ENCODE measurements around the gene GFOD2. TPM values are rescaled to one million over a fixed set of nuclear protein-coding genes. Genes with fewer than 3 reads are reported as not detected.

The GFOD2 gene
- total RNA-seq, 5 donors from 2014 or later (not counting 1 experiment from before 2014, with no cell fraction given), result 8.5 to 23.2 (median 16.7) TPM

DNA sequence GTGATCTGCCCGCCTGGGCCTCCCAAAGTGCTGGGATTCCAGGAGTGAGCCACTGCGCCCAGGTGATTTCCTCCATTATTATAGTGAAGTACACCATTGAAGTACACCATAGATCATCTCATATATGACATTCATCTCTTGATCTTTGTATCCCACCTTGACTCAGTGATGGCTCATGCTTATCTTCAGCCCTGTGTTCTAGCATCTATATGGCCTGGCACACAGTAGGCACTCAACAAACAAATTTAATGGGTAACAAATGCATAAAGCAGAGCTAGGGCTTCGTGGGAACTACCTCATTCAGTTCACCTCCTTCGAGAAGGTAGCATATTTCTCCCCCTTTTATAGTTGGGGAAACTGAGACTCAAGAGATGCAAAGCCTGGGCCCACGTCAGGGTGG lies 53.5 kb downstream of the GFOD2 start:
- no peaks in the 10 kb centered on the region for H3K27me3 ChIP-seq (replicated peaks in 1 of 2; ENCODE audit: control insufficient read depth in 2 of 2, extremely low read depth in 1 of 2, insufficient read depth in 2 of 2, low read length in 1 of 2)
- peaks cover 5 to 41% of the 10 kb centered on the region in 2 experiments for H3K4me1 ChIP-seq (ENCODE audit: control insufficient read depth in 1 of 2, extremely low read depth in 1 of 2, insufficient read depth in 2 of 2, low read length in 2 of 2)
- CTCF ChIA-PET, result no interaction called here
- no peaks in the 10 kb centered on the region for H3K9me3 ChIP-seq
- no peak for ATAC-seq (replicated peaks in 1 of 4)
- Mint-ChIP-seq H3K36me3 (no peaks in the 10 kb centered on the region), H3K4me1 (peaks cover 17 to 43% (median 25%) of the 10 kb centered on the region in 3 donors), H3K27me3 (no peaks in the 10 kb centered on the region), H3K9me3 (no peaks in the 10 kb centered on the region), H3K4me3 (peak overlapping the region; percentile 64 to 87 (median 74)), H3K27ac (no peak overlapping the region)
- H3K36me3 ChIP-seq (ENCODE audit: control insufficient read depth in 2 of 2, extremely low read depth in 1 of 2, insufficient read depth in 1 of 2, low read length in 1 of 2), result no peaks in the 10 kb centered on the region
- H3K4me3 ChIP-seq (ENCODE audit: control insufficient read depth in 1 of 2, extremely low read depth in 1 of 2, low read length in 1 of 2), result peak overlapping the region; percentile 25 to 63
- no peak for DNase-seq
- WGBS (ENCODE audit: insufficient coverage), result no CpG with 5 or more reads among the region's 5 CpGs
- no peak overlapping the region for H3K27ac ChIP-seq (ENCODE audit: low read length)
- POLR2A ChIA-PET, result interaction anchor here in 1 of 2 donors (0.9 kb wide), 1 partner anchor 183 kb away, joined by 3 read pairs; no protein-coding TSS in a partner anchor

DNA sequence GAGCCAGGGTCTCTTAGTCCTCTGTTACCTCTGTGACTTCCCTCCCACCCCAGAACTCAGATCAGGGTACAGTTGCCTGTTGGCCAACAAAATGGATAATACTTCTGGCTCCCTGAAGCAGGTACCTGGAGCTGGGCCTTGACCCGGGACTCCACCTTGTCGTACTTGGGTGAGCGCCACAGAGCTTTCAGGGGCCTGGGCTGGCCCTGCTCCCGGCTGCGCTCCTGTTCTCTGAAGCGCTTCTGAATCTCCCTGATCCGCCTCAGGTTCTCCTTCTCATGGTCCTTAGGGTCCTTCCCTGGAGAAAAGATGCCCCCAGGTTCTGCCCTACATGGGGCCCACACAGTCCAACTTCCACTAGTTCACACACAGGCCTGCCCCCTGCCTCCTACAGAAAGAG lies 54.2 kb downstream of the GFOD2 start:
- ChIA-PET POLR2A (no interaction called here), CTCF (no interaction called here)
- Histone ChIP-seq H3K9me3 (no peaks in the 10 kb centered on the region), H3K27ac (ENCODE audit: low read length) (no peak overlapping the region), H3K36me3 (ENCODE audit: control insufficient read depth in 2 of 2, extremely low read depth in 1 of 2, insufficient read depth in 1 of 2, low read length in 1 of 2) (no peaks in the 10 kb centered on the region), H3K4me3 (ENCODE audit: control insufficient read depth in 1 of 2, extremely low read depth in 1 of 2, low read length in 1 of 2) (no peak overlapping the region), H3K4me1 (ENCODE audit: control insufficient read depth in 1 of 2, extremely low read depth in 1 of 2, insufficient read depth in 2 of 2, low read length in 2 of 2) (peaks cover 5 to 41% of the 10 kb centered on the region in 2 experiments), H3K27me3 (replicated peaks in 1 of 2; ENCODE audit: control insufficient read depth in 2 of 2, extremely low read depth in 1 of 2, insufficient read depth in 2 of 2, low read length in 1 of 2) (no peaks in the 10 kb centered on the region)
- Mint-ChIP-seq H3K4me1 (peaks cover 17 to 43% (median 25%) of the 10 kb centered on the region in 3 donors), H3K27ac (no peak overlapping the region), H3K4me3 (peak overlapping the region in 2 of 3 donors; percentile 34 to 74), H3K27me3 (no peaks in the 10 kb centered on the region), H3K36me3 (no peaks in the 10 kb centered on the region), H3K9me3 (no peaks in the 10 kb centered on the region)
- 98% methylated on average over 7 of the region's 7 CpGs for WGBS (ENCODE audit: insufficient coverage)
- ATAC-seq (replicated peaks in 1 of 4) (no peak), DNase-seq (no peak)

- ChIA-PET POLR2A (no interaction called here), CTCF (interaction anchor here (0.5 to 0.6 kb wide), 2 partner anchors 68 to 366 kb away, joined by 3 read pairs; no protein-coding TSS in a partner anchor)
- H3K27ac Mint-ChIP-seq, result peak overlapping the region; percentile 1 to 34
- H3K4me1 ChIP-seq (ENCODE audit: control insufficient read depth in 1 of 2, extremely low read depth in 1 of 2, insufficient read depth in 2 of 2, low read length in 2 of 2), result peaks cover 5 to 46% of the 10 kb centered on the region in 2 experiments
- H3K4me3 Mint-ChIP-seq, result peak overlapping the region in 1 of 3 donors; percentile 5
- DNase-seq (no peak), ATAC-seq (replicated peaks in 1 of 4) (no peak)
- peaks cover 23 to 48% (median 25%) of the 10 kb centered on the region in 3 donors for H3K4me1 Mint-ChIP-seq
- no peak overlapping the region for H3K27ac ChIP-seq (ENCODE audit: low read length)
- no peaks in the 10 kb centered on the region for H3K36me3 ChIP-seq (ENCODE audit: control insufficient read depth in 2 of 2, extremely low read depth in 1 of 2, insufficient read depth in 1 of 2, low read length in 1 of 2)
- no peaks in the 10 kb centered on the region for H3K36me3 Mint-ChIP-seq
- no peaks in the 10 kb centered on the region for H3K27me3 ChIP-seq (replicated peaks in 1 of 2; ENCODE audit: control insufficient read depth in 2 of 2, extremely low read depth in 1 of 2, insufficient read depth in 2 of 2, low read length in 1 of 2)
- WGBS (ENCODE audit: insufficient coverage), result 85% methylated on average over 4 of the region's 4 CpGs
- no peak overlapping the region for H3K4me3 ChIP-seq (ENCODE audit: control insufficient read depth in 1 of 2, extremely low read depth in 1 of 2, low read length in 1 of 2)
- H3K9me3 Mint-ChIP-seq, result no peaks in the 10 kb centered on the region
- no peaks in the 10 kb centered on the region for H3K9me3 ChIP-seq
- no peaks in the 10 kb centered on the region for H3K27me3 Mint-ChIP-seq
Measured at GRCh38 chr16:67664258-67664657, 54.9 kb downstream of the GFOD2 start.

GRCh38 chr16:67663877-67664222 lies 55.3 kb downstream of the GFOD2 start:
- peaks cover 8 to 50% of the 10 kb centered on the region in 2 experiments for H3K4me1 ChIP-seq (ENCODE audit: control insufficient read depth in 1 of 2, extremely low read depth in 1 of 2, insufficient read depth in 2 of 2, low read length in 2 of 2)
- no peak overlapping the region for H3K4me3 ChIP-seq (ENCODE audit: control insufficient read depth in 1 of 2, extremely low read depth in 1 of 2, low read length in 1 of 2)
- ChIA-PET CTCF (interaction anchor here (0.5 to 0.6 kb wide), 2 partner anchors 68 to 366 kb away, joined by 3 read pairs; no protein-coding TSS in a partner anchor), POLR2A (no interaction called here)
- ATAC-seq (replicated peaks in 1 of 4) (no peak), DNase-seq (no peak)
- no peaks in the 10 kb centered on the region for H3K27me3 ChIP-seq (replicated peaks in 1 of 2; ENCODE audit: control insufficient read depth in 2 of 2, extremely low read depth in 1 of 2, insufficient read depth in 2 of 2, low read length in 1 of 2)
- no peak overlapping the region for H3K27ac ChIP-seq (ENCODE audit: low read length)
- Mint-ChIP-seq H3K36me3 (no peaks in the 10 kb centered on the region), H3K9me3 (no peaks in the 10 kb centered on the region), H3K27me3 (no peaks in the 10 kb centered on the region), H3K4me3 (no peak overlapping the region), H3K4me1 (peaks cover 27 to 49% (median 28%) of the 10 kb centered on the region in 3 donors), H3K27ac (peak overlapping the region in 1 of 2 donors; percentile 1)
- H3K36me3 ChIP-seq (ENCODE audit: control insufficient read depth in 2 of 2, extremely low read depth in 1 of 2, insufficient read depth in 1 of 2, low read length in 1 of 2), result no peaks in the 10 kb centered on the region
- no peaks in the 10 kb centered on the region for H3K9me3 ChIP-seq
- 88% methylated on average over 4 of the region's 6 CpGs for WGBS (ENCODE audit: insufficient coverage)

GRCh38 chr16:67663151-67663876 lies 55.8 kb downstream of the GFOD2 start:
- ChIA-PET CTCF (interaction anchor here (0.5 to 0.6 kb wide), 2 partner anchors 67 to 365 kb away, joined by 3 read pairs; no protein-coding TSS in a partner anchor), POLR2A (no interaction called here)
- H3K9me3 Mint-ChIP-seq, result no peaks in the 10 kb centered on the region
- H3K4me1 Mint-ChIP-seq, result peaks cover 30 to 48% (median 30%) of the 10 kb centered on the region in 3 donors
- no peak for ATAC-seq (replicated peaks in 1 of 4)
- peaks cover 10 to 54% of the 10 kb centered on the region in 2 experiments for H3K4me1 ChIP-seq (ENCODE audit: control insufficient read depth in 1 of 2, extremely low read depth in 1 of 2, insufficient read depth in 2 of 2, low read length in 2 of 2)
- no peak overlapping the region for H3K4me3 ChIP-seq (ENCODE audit: control insufficient read depth in 1 of 2, extremely low read depth in 1 of 2, low read length in 1 of 2)
- peak in 5 of 35 experiments; percentile 22 to 45 (median 38) for DNase-seq
- no peaks in the 10 kb centered on the region for H3K9me3 ChIP-seq
- H3K4me3 Mint-ChIP-seq, result no peak overlapping the region
- 94% methylated on average over 19 of the region's 25 CpGs for WGBS (ENCODE audit: insufficient coverage)
- H3K36me3 ChIP-seq (ENCODE audit: control insufficient read depth in 2 of 2, extremely low read depth in 1 of 2, insufficient read depth in 1 of 2, low read length in 1 of 2), result no peaks in the 10 kb centered on the region
- H3K27ac Mint-ChIP-seq, result peak overlapping the region in 1 of 2 donors; percentile 58
- H3K27ac ChIP-seq (ENCODE audit: low read length), result no peak overlapping the region
- H3K27me3 ChIP-seq (replicated peaks in 1 of 2; ENCODE audit: control insufficient read depth in 2 of 2, extremely low read depth in 1 of 2, insufficient read depth in 2 of 2, low read length in 1 of 2), result no peaks in the 10 kb centered on the region
- no peaks in the 10 kb centered on the region for H3K36me3 Mint-ChIP-seq
- H3K27me3 Mint-ChIP-seq, result no peaks in the 10 kb centered on the region

- H3K27me3 ChIP-seq (replicated peaks in 1 of 2; ENCODE audit: control insufficient read depth in 2 of 2, extremely low read depth in 1 of 2, insufficient read depth in 2 of 2, low read length in 1 of 2), result no peaks in the 10 kb centered on the region
- Mint-ChIP-seq H3K4me3 (peak overlapping the region in 1 of 3 donors; percentile 3), H3K4me1 (peaks cover 25 to 43% (median 36%) of the 10 kb centered on the region in 3 donors), H3K27me3 (no peaks in the 10 kb centered on the region), H3K9me3 (no peaks in the 10 kb centered on the region), H3K36me3 (no peaks in the 10 kb centered on the region), H3K27ac (no peak overlapping the region)
- DNase-seq (no peak), ATAC-seq (replicated peaks in 1 of 4) (no peak)
- CTCF ChIA-PET, result interaction anchor here in 1 of 2 donors (0.6 kb wide), 1 partner anchor 8 kb away, joined by 5 read pairs; no protein-coding TSS in a partner anchor
- no peak overlapping the region for H3K27ac ChIP-seq (ENCODE audit: low read length)
- no peaks in the 10 kb centered on the region for H3K9me3 ChIP-seq
- peaks cover 9 to 51% of the 10 kb centered on the region in 2 experiments for H3K4me1 ChIP-seq (ENCODE audit: control insufficient read depth in 1 of 2, extremely low read depth in 1 of 2, insufficient read depth in 2 of 2, low read length in 2 of 2)
- H3K4me3 ChIP-seq (ENCODE audit: control insufficient read depth in 1 of 2, extremely low read depth in 1 of 2, low read length in 1 of 2), result no peak overlapping the region
- H3K36me3 ChIP-seq (ENCODE audit: control insufficient read depth in 2 of 2, extremely low read depth in 1 of 2, insufficient read depth in 1 of 2, low read length in 1 of 2), result peaks cover 0 to 1% of the 10 kb centered on the region in 2 donors
- POLR2A ChIA-PET, result no interaction called here
Measured at GRCh38 chr16:67662653-67663010, 56.5 kb downstream of the GFOD2 start.
